ENCODE data around the gene TESK1. TPM values are rescaled to one million over a fixed set of nuclear protein-coding genes. Genes with fewer than 3 reads are reported as not detected.

TESK1 gene
- total RNA-seq, 1 donor from 2014 or later = 30.9 TPM

DNA sequence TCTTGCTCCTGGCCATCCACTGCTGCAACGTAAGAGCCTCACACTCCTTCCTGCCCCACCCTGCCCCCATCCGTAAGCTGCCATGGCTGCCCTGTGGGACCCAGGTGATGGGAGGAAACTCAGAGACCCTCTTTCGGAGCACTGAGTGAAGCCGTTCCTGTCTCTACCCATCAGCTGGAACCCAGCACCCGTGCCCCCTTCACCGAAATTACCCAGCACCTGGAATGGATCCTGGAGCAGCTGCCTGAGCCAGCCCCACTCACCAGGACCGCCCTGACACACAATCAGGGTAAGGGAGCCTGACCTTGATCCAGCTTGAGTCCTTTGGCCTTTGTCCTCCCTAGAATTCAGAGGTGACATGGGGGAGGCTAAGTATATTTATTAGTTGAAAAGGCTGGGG, 3.2 kb downstream of the TESK1 start:
- peaks cover 17% of the 10 kb centered on the region for H4K20me1 ChIP-seq (ENCODE audit: insufficient read depth, low read length)

DNA sequence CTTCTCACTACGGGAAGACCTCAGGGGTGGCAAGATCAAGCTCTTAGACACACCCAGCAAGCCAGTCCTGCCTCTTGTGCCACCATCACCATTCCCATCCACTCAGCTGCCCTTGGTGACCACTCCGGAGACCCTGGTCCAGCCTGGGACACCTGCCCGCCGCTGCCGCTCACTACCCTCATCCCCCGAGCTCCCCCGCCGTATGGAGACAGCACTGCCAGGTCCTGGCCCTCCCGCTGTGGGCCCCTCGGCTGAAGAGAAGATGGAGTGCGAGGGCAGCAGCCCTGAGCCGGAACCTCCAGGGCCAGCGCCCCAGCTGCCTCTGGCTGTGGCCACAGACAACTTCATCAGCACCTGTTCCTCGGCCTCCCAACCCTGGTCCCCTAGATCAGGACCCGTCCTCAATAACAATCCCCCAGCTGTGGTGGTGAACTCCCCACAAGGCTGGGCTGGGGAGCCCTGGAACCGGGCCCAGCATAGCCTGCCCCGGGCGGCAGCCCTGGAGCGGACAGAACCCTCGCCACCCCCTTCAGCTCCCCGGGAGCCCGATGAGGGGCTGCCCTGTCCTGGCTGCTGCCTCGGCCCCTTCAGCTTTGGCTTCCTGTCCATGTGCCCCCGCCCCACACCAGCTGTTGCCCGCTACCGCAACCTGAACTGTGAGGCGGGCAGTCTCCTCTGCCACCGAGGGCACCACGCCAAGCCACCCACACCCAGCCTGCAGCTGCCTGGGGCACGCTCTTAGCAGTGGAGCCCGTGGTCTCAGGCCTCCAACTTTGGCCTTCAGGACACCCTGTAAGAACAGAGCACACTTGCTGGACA, 4.1 kb downstream of the TESK1 start:
- Histone ChIP-seq H2AFZ (ENCODE audit: low read depth, low read length) (no peak overlapping the region), H4K20me1 (ENCODE audit: insufficient read depth, low read length) (peaks cover 17% of the 10 kb centered on the region), H3K9ac (ENCODE audit: low read length) (no peak overlapping the region), H3K36me3 (ENCODE audit: insufficient read depth, low read length) (no peaks in the 10 kb centered on the region), H3K4me2 (ENCODE audit: low read length) (no peak overlapping the region), H3K27me3 (ENCODE audit: insufficient read depth, low read length) (peaks cover 2% of the 10 kb centered on the region), H3K27ac (ENCODE audit: low read depth, low read length) (no peak overlapping the region), H3K4me3 (ENCODE audit: insufficient read depth, low read depth, low read length) (no peak overlapping the region), H3K79me2 (ENCODE audit: insufficient read depth, low read length) (peaks cover 16% of the 10 kb centered on the region), H3K9me3 (ENCODE audit: insufficient read depth, low read depth, low read length) (no peaks in the 10 kb centered on the region), H3K4me1 (ENCODE audit: insufficient read depth, low read length) (peaks cover 18% of the 10 kb centered on the region)
- H3K4me3 Mint-ChIP-seq (ENCODE audit: unreplicated experiment) = no peak overlapping the region
- DNase-seq (ENCODE audit: low read depth) (no peak), FAIRE-seq (no peak)
- H3K9me3 Mint-ChIP-seq (ENCODE audit: unreplicated experiment) = no peaks in the 10 kb centered on the region
- TF ChIP-seq EZH2 (IDR thresholded peaks at IDR 0.05; ENCODE audit: insufficient read depth, low read length) = no peak
- TF ChIP-seq, protein P1, sequence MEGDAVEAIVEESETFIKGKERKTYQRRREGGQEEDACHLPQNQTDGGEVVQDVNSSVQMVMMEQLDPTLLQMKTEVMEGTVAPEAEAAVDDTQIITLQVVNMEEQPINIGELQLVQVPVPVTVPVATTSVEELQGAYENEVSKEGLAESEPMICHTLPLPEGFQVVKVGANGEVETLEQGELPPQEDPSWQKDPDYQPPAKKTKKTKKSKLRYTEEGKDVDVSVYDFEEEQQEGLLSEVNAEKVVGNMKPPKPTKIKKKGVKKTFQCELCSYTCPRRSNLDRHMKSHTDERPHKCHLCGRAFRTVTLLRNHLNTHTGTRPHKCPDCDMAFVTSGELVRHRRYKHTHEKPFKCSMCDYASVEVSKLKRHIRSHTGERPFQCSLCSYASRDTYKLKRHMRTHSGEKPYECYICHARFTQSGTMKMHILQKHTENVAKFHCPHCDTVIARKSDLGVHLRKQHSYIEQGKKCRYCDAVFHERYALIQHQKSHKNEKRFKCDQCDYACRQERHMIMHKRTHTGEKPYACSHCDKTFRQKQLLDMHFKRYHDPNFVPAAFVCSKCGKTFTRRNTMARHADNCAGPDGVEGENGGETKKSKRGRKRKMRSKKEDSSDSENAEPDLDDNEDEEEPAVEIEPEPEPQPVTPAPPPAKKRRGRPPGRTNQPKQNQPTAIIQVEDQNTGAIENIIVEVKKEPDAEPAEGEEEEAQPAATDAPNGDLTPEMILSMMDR (IDR thresholded peaks at IDR 0.05; ENCODE audit: insufficient read depth, low read depth, low read length) = no peak
- no peak overlapping the region for H3K27ac Mint-ChIP-seq (ENCODE audit: unreplicated experiment)
- peaks cover 17% of the 10 kb centered on the region for H3K27me3 Mint-ChIP-seq (ENCODE audit: low read depth, unreplicated experiment)
- peaks cover 16% of the 10 kb centered on the region for H3K36me3 Mint-ChIP-seq (ENCODE audit: low read depth, unreplicated experiment)
- H3K4me1 Mint-ChIP-seq (ENCODE audit: low read depth, unreplicated experiment) = peaks cover 12% of the 10 kb centered on the region

More for the DNA sequence above, 3.2 kb downstream of the TESK1 start:
- H3K9me3 Mint-ChIP-seq (ENCODE audit: unreplicated experiment) = no peaks in the 10 kb centered on the region
- no peak overlapping the region for H3K27ac Mint-ChIP-seq (ENCODE audit: unreplicated experiment)
- no peak for DNase-seq (ENCODE audit: low read depth)
- no peak for FAIRE-seq
- no peaks in the 10 kb centered on the region for H3K36me3 ChIP-seq (ENCODE audit: insufficient read depth, low read length)
- peaks cover 23% of the 10 kb centered on the region for H3K4me1 ChIP-seq (ENCODE audit: insufficient read depth, low read length)
- TF ChIP-seq, protein P1 (IDR thresholded peaks at IDR 0.05; ENCODE audit: insufficient read depth, low read depth, low read length) = no peak
- TF ChIP-seq EZH2 (IDR thresholded peaks at IDR 0.05; ENCODE audit: insufficient read depth, low read length) = no peak
- H3K4me2 ChIP-seq (ENCODE audit: low read length) = no peak overlapping the region
- peaks cover 9% of the 10 kb centered on the region for H3K27me3 Mint-ChIP-seq (ENCODE audit: low read depth, unreplicated experiment)
- no peak overlapping the region for H3K27ac ChIP-seq (ENCODE audit: low read depth, low read length)
- H3K4me3 ChIP-seq (ENCODE audit: insufficient read depth, low read depth, low read length) = no peak overlapping the region
- no peaks in the 10 kb centered on the region for H3K27me3 ChIP-seq (ENCODE audit: insufficient read depth, low read length)
- H3K9ac ChIP-seq (ENCODE audit: low read length) = no peak overlapping the region
- H2AFZ ChIP-seq (ENCODE audit: low read depth, low read length) = no peak overlapping the region
- H3K79me2 ChIP-seq (ENCODE audit: insufficient read depth, low read length) = peaks cover 16% of the 10 kb centered on the region
- no peak overlapping the region for H3K4me3 Mint-ChIP-seq (ENCODE audit: unreplicated experiment)
- peaks cover 13% of the 10 kb centered on the region for H3K4me1 Mint-ChIP-seq (ENCODE audit: low read depth, unreplicated experiment)
- H3K36me3 Mint-ChIP-seq (ENCODE audit: low read depth, unreplicated experiment) = peaks cover 16% of the 10 kb centered on the region
- no peaks in the 10 kb centered on the region for H3K9me3 ChIP-seq (ENCODE audit: insufficient read depth, low read depth, low read length)

DNA sequence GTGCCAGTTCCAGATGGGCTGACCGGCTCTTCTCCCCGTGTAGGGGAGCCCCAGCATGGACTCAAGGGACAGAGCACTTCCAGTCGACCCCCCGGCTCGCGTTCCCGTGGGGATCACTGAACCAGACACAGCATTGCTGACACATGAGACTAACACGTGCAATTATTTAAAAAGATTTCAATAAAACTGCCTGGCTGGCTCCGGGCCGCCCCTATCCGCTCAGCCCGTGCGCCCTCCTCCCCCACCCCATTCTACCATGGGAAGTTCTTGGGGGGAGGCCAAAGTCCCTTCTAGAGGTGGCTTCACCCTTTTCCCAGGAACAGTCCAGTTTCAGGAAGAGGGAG, 4.7 kb downstream of the TESK1 start:
- Histone ChIP-seq H2AFZ (ENCODE audit: low read depth, low read length) (no peak overlapping the region), H3K4me3 (ENCODE audit: insufficient read depth, low read depth, low read length) (no peak overlapping the region), H3K27ac (ENCODE audit: low read depth, low read length) (no peak overlapping the region), H3K9ac (ENCODE audit: low read length) (no peak overlapping the region), H3K4me2 (ENCODE audit: low read length) (no peak overlapping the region), H3K4me1 (ENCODE audit: insufficient read depth, low read length) (peaks cover 13% of the 10 kb centered on the region), H3K9me3 (ENCODE audit: insufficient read depth, low read depth, low read length) (no peaks in the 10 kb centered on the region), H3K27me3 (ENCODE audit: insufficient read depth, low read length) (peaks cover 7% of the 10 kb centered on the region), H4K20me1 (ENCODE audit: insufficient read depth, low read length) (peaks cover 17% of the 10 kb centered on the region), H3K36me3 (ENCODE audit: insufficient read depth, low read length) (no peaks in the 10 kb centered on the region), H3K79me2 (ENCODE audit: insufficient read depth, low read length) (peaks cover 16% of the 10 kb centered on the region)
- peaks cover 8% of the 10 kb centered on the region for H3K4me1 Mint-ChIP-seq (ENCODE audit: low read depth, unreplicated experiment)
- H3K27ac Mint-ChIP-seq (ENCODE audit: unreplicated experiment) = no peak overlapping the region
- peaks cover 16% of the 10 kb centered on the region for H3K36me3 Mint-ChIP-seq (ENCODE audit: low read depth, unreplicated experiment)
- no peak for DNase-seq (ENCODE audit: low read depth)
- H3K27me3 Mint-ChIP-seq (ENCODE audit: low read depth, unreplicated experiment) = peaks cover 23% of the 10 kb centered on the region
- TF ChIP-seq, protein P1 (IDR thresholded peaks at IDR 0.05; ENCODE audit: insufficient read depth, low read depth, low read length) = no peak
- TF ChIP-seq EZH2 (IDR thresholded peaks at IDR 0.05; ENCODE audit: insufficient read depth, low read length) = no peak
- FAIRE-seq = no peak
- H3K9me3 Mint-ChIP-seq (ENCODE audit: unreplicated experiment) = no peaks in the 10 kb centered on the region
- H3K4me3 Mint-ChIP-seq (ENCODE audit: unreplicated experiment) = no peak overlapping the region
